Lung (tissue), 12 donors: ENCODE results near the gene LIN9. TPM values are rescaled to one million over a fixed set of nuclear protein-coding genes. Genes with fewer than 3 reads are reported as not detected.

Source experiments
- ATAC-seq: fragments of 200-7000 bp; cut with Tn5 transposase; one replicate; pipeline ENCODE4 v1.9.1; 2020; ENCODE audit warnings: moderate number of reproducible peaks; ENCODE audit not compliant: insufficient read depth, low FRiP score
- DNase-seq, 3 donors: peaks; one replicate each; pipeline ENCODE4 v3.0.0-alpha.2; 2013 to 2017
- H3K27ac ChIP-seq, 2 donors: one replicate each; pipeline ENCODE4 v1.5.1; 2013; ENCODE audit warnings: mild to moderate bottlenecking in 2 of 2, moderate library complexity in 2 of 2, control low read depth in 1 of 2, inconsistent platforms in 1 of 2, low read depth in 1 of 2, low read length in 1 of 2
- H3K27me3 ChIP-seq, 3 donors: one replicate each; pipeline ENCODE4 v1.5.1; 2013; ENCODE audit warnings: low read length in 2 of 3; ENCODE audit not compliant: control insufficient read depth in 3 of 3, insufficient read depth in 3 of 3
- H3K36me3 ChIP-seq, 4 donors: one replicate each; pipeline ENCODE4 v1.5.1; 2013; ENCODE audit warnings: low read length in 4 of 4, mild to moderate bottlenecking in 1 of 4, moderate library complexity in 1 of 4; ENCODE audit not compliant: control insufficient read depth in 4 of 4, insufficient read depth in 4 of 4
- H3K4me1 ChIP-seq, 5 donors: one replicate each; pipeline ENCODE4 v1.5.1; 2013; ENCODE audit warnings: low read length in 5 of 5, mild to moderate bottlenecking in 2 of 5, moderate library complexity in 1 of 5; ENCODE audit not compliant: control insufficient read depth in 5 of 5, insufficient read depth in 5 of 5
- H3K4me3 ChIP-seq: one replicate; pipeline ENCODE4 v1.5.1; 2013; ENCODE audit warnings: mild to moderate bottlenecking, control low read depth, moderate library complexity
- H3K9ac ChIP-seq, 2 donors: one replicate each; pipeline ENCODE4 v1.5.1; 2013; ENCODE audit warnings: low read length in 2 of 2, control low read depth in 1 of 2; ENCODE audit not compliant: insufficient read depth in 1 of 2
- H3K9me3 ChIP-seq, 4 donors: one replicate each; pipeline ENCODE4 v1.5.1; 2013; ENCODE audit warnings: low read length in 3 of 4, mild to moderate bottlenecking in 1 of 4, moderate library complexity in 1 of 4; ENCODE audit not compliant: control insufficient read depth in 4 of 4, insufficient read depth in 3 of 4
- CTCF ChIP-seq: IDR thresholded peaks from 2 replicates; pipeline ENCODE4 v1.5.1; 2012; ENCODE audit warnings: mild to moderate bottlenecking; ENCODE audit errors: control extremely low read depth, extremely low read depth
- WGBS, 2 donors: extraction: QIAGEN DNeasy Blood & Tissue Kit; methylation state at CpG; one replicate each; pipeline ENCODE4 v1.1.7; 2013; 5-methylcytosine and 5-hydroxymethylcytosine counted together
- polyA plus RNA-seq, 2 donors: library from polyadenylated mRNA; stranded (reverse); fragments of 200-250 nt; gene quantifications; one replicate each; pipeline ENCODE4 v1.2.1, GENCODE V29; 2013
- total RNA-seq, 2 donors: library from RNA; depleted of rRNA in 1 of 2; stranded (reverse); fragments of >200 nt in 1 of 2; gene quantifications; one replicate each; pipeline ENCODE4 v1.2.1, GENCODE V29; 2014 to 2021
- donor health status: control.
- donor health status: control.
- donor health status: Bipolar disorder and iron deficiency.
- donor health status: healthy.
- donor health status: DM: yes; HTN: yes; CAD: no.

Gene LIN9
- total and polyA plus RNA-seq, 4 donors: 1.4 to 9.7 (median 2.4) TPM

DNA sequence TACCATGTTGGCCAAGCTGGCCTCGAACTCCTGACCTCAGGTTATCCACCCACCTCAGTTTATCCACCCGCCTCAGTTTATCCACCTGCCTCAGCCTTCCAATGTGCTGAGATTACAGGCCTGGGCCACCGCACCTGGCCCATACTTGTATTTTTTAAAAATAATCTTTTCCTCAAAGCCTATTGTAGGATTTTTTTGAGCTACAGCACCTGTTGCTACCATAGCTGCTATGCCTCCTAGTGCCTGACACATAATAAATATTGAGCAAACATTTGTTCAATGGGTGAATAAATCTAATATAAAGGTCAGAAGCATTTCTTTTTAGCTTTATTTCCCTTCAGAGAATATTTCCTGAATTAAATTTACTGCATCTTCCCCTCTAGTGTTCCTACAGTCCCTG, 106.7 kb downstream of the LIN9 start:
- WGBS, 2 donors: 90 to 94% methylated on average over 3 of the region's 3 CpGs
- Histone ChIP-seq H3K27me3 (no peaks in the 10 kb centered on the region), H3K4me1 (no peaks in the 10 kb centered on the region), H3K4me3 (no peak overlapping the region), H3K9me3 (no peaks in the 10 kb centered on the region), H3K36me3 (no peaks in the 10 kb centered on the region), H3K9ac (no peak overlapping the region), H3K27ac (no peak overlapping the region)
- ATAC-seq (no peak), DNase-seq (no peak)
- no peak for TF ChIP-seq CTCF

GRCh38 chr1:226201029-226201593, 107.9 kb downstream of the LIN9 start:
- Histone ChIP-seq H3K4me1 (no peaks in the 10 kb centered on the region), H3K27ac (no peak overlapping the region), H3K36me3 (no peaks in the 10 kb centered on the region), H3K9ac (no peak overlapping the region), H3K9me3 (no peaks in the 10 kb centered on the region), H3K4me3 (no peak overlapping the region), H3K27me3 (no peaks in the 10 kb centered on the region)
- 57 to 70% methylated on average over 5 of the region's 5 CpGs for WGBS, 2 donors
- DNase-seq (no peak), ATAC-seq (no peak)
- TF ChIP-seq CTCF: no peak

GRCh38 chr1:226199971-226200370, 109.0 kb downstream of the LIN9 start:
- 56 to 74% methylated on average over 2 of the region's 2 CpGs for WGBS, 2 donors
- Histone ChIP-seq H3K27me3 (no peaks in the 10 kb centered on the region), H3K4me3 (no peak overlapping the region), H3K27ac (no peak overlapping the region), H3K4me1 (no peaks in the 10 kb centered on the region), H3K9me3 (no peaks in the 10 kb centered on the region), H3K9ac (no peak overlapping the region), H3K36me3 (no peaks in the 10 kb centered on the region)
- ATAC-seq (no peak), DNase-seq (no peak)
- TF ChIP-seq CTCF: no peak

DNA sequence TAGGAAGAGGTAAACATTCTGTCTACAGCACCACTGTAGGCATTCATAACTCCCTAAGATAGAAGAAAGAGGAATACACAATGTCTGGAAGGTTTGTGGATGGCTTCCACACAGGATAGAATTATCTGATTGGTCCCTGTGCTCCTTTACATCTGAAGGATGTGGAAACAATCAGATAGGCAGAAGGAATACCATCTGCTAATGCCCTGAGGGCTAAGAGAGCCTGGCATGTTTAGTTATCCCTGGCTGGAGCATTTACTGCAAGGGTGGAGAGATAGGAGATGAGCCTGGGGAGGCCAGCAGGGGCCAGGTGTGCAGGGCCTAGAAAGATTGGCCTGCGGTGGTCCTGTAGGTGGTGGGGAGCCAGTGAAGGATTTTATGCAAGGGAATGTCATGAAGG, 113.8 kb downstream of the LIN9 start:
- Histone ChIP-seq H3K9ac (no peak overlapping the region), H3K27me3 (no peaks in the 10 kb centered on the region), H3K36me3 (no peaks in the 10 kb centered on the region), H3K27ac (no peak overlapping the region), H3K9me3 (no peaks in the 10 kb centered on the region), H3K4me1 (no peaks in the 10 kb centered on the region), H3K4me3 (no peak overlapping the region)
- DNase-seq (no peak), ATAC-seq (no peak)
- whole genome bisulfite sequencing, 2 donors: 84 to 90% methylated on average over 1 of the region's 1 CpG
- no peak for TF ChIP-seq CTCF
